NCI-H2227 (cell line): ENCODE data around the gene GART.

Experiments used
- DNase-seq: peaks from one replicate; lab custom pipeline; 2025; ENCODE audit not compliant: unreplicated experiment; lab: John Stamatoyannopoulos, UW

Gene GART

GRCh38 chr21:33554236-33554981, 12.5 kb upstream of the GART start:
- no peak for DNase-seq

GRCh38 chr21:33552999-33553598, 11.2 kb upstream of the GART start:
- no peak for DNase-seq

GRCh38 chr21:33552093-33552998, 10.4 kb upstream of the GART start:
- no peak for DNase-seq

GRCh38 chr21:33551664-33552063, 9.7 kb upstream of the GART start:
- no peak for DNase-seq

GRCh38 chr21:33550772-33551660, 9.1 kb upstream of the GART start:
- DNase-seq = no peak

- no peak for DNase-seq
These were observed 8.2 kb upstream of the GART start for GRCh38 chr21:33549848-33550771.

- no peak for DNase-seq
These were observed 4.2 kb upstream of the GART start for GRCh38 chr21:33546086-33546485.

- no peak for DNase-seq
These were observed 2.7 kb upstream of the GART start for GRCh38 chr21:33544451-33545195.

GRCh38 chr21:33543505-33544129, 1.7 kb upstream of the GART start:
- DNase-seq = no peak

- peak; percentile 99 for DNase-seq
These were observed 955 bp upstream of the GART start, which contains the start of gene SON for GRCh38 chr21:33542640-33543504. Gene SON (plus strand): TSS chr21:33543038. CDS start chr21:33543093, 55 bp downstream.

- DNase-seq = peak; percentile 38
These were observed 709 bp downstream of the GART start for GRCh38 chr21:33541105-33541711.

- no peak for DNase-seq
These were observed 1.2 kb downstream of the GART start for GRCh38 chr21:33540711-33541104.

GRCh38 chr21:33539616-33540015, 2.3 kb downstream of the GART start:
- no peak for DNase-seq

GRCh38 chr21:33537212-33537611, 4.7 kb downstream of the GART start:
- no peak for DNase-seq

GRCh38 chr21:33531007-33531406, 10.9 kb downstream of the GART start:
- no peak for DNase-seq

- DNase-seq = no peak
These were observed 19.0 kb downstream of the GART start for GRCh38 chr21:33522953-33523349.

- no peak for DNase-seq
These were observed 19.5 kb downstream of the GART start for GRCh38 chr21:33522297-33522952.
